CD1c-positive myeloid dendritic cell (primary cell): ENCODE measurements around the gene TM4SF5.
"Not testable (repeated sequence)": the region's sequence is repeated elsewhere in the genome, so short reads cannot be mapped to it uniquely, and the experiment has no call there.

Source experiments
- DNase-seq: peaks from one replicate; pipeline ENCODE4 v3.0.0-alpha.2; 2016; ENCODE audit errors: extremely low spot score

The TM4SF5 gene

DNA sequence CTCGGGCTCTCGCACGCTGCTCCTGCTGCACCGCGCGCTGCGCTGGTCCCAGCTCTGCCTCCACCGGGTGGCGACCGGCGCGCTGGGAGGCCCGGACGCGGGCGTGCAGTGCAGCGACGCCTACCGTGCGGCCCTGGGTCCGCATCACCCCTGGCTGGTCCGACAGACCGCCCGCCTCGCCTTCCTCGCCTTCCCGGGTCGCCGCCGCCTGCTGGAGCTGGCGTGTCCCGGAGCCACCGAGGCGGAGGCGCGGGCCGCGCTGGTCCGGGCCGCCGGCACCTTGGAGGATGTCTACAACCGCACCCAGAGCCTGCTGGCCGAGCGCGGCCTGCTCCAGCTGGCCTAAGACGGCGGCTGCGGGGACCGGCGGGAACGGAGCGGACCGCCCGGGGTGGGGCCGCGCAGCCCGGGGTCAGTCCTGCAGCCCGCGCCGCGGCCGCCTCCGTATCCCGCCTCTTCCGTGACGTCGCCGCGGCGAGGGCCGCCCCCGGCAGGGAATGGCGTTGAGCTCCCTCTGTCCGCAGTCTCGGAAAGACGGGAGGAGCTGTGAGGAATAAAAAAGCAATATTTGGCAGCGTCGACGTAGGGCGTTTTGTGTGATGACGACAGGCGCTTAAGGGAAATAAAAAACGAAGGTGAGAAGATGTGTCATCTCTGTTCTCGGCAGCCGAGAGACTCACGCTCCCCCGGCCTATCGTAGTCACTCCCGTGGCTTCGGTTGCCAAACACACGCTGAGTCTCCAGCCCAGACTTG lies 18.4 kb downstream of the TM4SF5 start:
- peak; percentile 88 for DNase-seq

GRCh38 chr17:4790705-4791088 lies 19.0 kb downstream of the TM4SF5 start:
- DNase-seq, result no peak

- DNase-seq, result no peak
Observed at GRCh38 chr17:4795168-4795567, 23.5 kb downstream of the TM4SF5 start.

DNA sequence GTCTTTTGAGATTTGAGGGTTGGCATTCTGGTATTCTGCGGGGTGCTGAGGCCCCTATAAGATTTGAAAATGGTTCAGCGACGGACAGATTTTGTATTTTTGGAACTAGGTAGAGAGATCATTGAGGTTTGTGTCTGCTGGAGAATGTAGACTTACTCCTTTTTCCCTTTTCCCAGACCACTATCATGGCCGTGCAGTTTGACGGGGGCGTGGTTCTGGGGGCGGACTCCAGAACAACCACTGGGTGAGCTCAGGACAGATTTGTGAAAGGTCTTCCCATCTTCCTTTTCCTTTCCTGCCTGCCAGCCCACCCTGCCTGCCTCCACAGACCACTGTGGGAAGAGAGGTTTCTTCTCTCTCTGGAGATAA lies 24.9 kb downstream of the TM4SF5 start:
- DNase-seq, result peak; percentile 49

DNA sequence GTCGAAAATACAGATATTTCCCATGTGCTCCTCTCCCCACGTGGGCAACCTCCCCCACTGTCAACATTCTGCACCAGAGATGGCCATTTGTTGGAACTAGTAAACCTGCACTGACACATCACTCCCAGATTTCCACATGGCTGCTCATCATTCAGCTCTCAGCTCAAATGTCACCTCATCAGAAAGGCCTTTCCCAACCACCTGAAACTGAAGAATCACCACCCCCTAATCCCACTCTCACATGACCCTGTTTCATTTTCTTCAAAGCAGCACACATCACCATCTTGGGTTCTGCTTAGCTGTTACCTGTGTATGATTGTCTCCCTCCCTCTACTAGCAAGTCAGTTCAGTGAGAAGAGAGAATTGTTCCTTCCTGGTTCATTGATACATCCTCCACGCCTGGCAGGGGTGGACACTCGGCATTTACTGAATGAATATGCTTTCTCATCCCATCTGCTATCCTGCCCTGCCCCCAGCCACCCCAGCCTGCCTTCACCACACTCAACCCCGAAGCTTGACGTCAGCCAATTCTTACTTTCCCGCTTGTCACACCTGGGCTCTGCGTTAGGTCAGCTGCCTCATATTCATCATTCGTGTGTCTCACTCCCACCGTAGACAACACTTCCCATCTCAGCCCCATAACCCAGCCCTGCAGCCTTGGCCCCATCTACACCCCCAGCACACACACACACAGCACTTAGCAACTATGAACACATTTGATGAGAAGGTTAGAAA lies 28.9 kb downstream of the TM4SF5 start:
- DNase-seq, result no peak

DNA sequence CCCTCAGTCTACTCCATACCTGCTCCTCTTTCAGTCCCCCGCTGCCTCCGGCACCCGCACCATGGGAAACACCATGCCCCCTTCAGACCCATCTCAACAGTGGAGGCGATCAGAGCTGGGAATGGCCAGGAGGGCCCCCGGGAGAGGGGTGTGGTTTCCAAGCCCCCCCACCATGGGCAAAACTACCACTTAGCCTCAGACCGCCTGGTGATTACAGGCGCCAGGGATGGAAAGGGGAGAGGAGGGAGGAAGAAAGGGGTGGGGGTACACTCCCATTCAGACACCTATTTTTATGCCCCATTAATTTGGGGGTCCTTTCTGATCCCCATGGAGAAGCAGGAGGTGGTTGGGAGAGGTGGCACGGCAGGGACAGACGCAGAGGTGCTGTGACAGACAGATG lies 30.5 kb downstream of the TM4SF5 start, which contains the start of gene C17orf114:
TSS of gene C17orf114 (minus strand) at position 101 of the 400 bp plus-strand sequence.
- no peak for DNase-seq

- no peak for DNase-seq
Observed at GRCh38 chr17:4806456-4806776, 34.7 kb downstream of the TM4SF5 start.

DNA sequence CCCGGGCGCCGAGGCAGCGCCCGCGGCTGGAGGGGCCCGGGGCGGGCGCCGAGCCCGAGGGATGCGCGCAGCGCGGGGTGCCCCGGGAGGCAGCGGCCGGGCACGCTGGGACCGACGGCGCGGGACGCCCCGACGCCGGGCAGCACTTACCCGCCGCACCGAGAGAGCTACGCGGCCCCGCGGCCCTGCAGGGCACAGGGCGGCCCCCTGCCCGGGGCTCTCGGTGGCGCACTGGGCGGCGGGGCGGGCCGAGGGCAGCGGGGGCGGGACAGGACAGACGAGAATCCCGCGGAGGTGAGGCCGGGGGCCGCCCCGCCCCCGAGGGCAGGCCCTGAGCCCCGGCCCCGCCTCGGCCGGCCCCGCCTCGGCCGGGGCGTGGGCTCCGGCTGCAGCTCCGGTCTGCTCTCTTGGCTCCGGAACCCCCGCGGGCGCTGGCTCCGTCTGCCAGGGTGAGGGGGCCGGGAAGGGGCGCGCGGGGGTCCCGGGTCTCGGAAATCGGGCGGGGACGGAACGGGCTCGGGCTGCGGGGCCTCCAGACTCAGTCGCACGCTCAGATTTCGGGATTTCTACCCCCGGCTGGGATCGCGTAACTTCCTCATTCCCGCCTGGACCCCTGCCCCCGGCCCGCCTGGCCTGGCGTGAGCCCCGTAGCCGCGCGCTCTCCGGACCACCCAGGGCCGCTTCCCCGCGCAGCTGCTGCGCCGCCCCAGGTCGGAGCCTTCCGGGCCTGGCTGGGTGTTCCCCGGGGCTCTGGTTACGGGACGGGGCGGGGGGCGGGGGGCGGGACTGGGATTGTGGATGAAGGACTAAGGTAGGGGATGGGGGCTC lies 35.3 kb downstream of the TM4SF5 start, which contains the start of gene PLD2:
TSS of gene PLD2 (plus strand) at position 376 of the 828 bp plus-strand sequence. CDS start 621 bp downstream, outside the sequence.
- peak; percentile 93 for DNase-seq

DNA sequence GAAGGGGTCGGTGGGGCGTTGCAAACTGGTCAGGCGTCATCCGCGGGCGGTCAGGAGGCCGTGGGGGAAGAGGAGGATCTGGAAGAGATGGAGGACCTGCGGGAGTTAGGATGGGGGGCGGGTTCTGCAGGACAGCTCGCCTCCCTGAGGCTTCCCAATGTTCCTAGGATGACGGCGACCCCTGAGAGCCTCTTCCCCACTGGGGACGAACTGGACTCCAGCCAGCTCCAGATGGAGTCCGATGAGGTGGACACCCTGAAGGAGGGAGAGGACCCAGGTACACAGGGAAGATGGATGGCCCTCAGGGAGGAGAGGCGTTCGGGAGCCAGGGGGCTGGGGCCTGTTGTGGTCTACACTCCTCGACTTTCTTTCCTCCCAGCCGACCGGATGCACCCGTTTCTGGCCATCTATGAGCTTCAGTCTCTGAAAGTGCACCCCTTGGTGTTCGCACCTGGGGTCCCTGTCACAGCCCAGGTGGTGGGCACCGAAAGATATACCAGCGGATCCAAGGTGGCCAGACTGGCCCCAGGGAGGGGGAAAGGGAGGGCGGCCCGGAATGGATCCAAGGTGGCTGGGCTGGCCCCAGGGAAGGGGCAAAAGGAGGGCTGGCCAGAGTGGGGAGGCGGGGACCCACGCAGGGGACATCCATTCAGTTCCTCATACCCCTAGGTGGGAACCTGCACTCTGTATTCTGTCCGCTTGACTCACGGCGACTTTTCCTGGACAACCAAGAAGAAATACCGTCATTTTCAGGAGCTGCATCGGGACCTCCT lies 36.1 kb downstream of the TM4SF5 start:
- DNase-seq, result no peak

DNA sequence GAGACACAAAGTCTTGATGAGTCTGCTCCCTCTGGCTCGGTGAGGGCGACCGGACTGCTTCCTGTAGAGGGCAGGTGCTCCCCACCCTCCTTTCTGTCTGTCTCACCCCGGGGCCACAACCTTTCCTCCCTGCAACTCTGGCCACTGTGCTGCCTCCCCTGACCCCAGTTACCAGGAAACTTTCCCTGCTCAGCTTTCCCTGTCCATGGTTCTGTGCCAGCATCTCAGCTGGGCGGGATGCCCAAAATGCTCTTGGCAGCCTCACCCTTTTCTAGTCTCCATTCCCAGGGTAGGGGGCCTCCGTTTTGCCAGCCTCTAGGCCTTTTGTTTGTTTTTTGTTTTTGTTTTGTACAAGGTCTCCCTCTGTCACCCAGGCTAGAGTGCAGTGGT lies 36.7 kb downstream of the TM4SF5 start:
- DNase-seq, result no peak

DNA sequence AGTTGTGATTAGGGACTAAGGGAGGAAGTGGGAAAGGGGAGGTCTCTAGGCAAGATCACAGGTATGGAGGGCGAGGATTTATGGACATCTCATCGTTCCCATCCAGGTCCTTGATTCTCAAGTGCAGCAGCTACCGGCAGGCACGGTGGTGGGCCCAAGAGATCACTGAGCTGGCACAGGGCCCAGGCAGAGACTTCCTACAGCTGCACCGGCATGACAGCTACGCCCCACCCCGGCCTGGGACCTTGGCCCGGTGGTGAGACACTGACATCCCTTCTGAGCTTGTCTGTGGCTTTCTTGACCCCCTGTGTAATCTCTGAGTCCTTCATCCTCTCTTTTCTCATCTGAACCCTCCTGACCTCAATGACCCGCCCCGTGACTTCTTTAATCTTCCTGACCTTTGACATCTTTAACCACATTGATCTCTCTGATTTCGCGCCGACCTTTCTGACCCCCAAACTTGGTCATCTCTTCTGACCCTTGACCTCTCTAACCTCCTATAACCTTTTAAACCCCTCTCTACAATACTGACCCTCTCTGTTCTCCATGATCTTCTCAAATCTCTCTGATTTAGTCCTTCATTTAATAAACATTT lies 39.1 kb downstream of the TM4SF5 start:
- no peak for DNase-seq

DNA sequence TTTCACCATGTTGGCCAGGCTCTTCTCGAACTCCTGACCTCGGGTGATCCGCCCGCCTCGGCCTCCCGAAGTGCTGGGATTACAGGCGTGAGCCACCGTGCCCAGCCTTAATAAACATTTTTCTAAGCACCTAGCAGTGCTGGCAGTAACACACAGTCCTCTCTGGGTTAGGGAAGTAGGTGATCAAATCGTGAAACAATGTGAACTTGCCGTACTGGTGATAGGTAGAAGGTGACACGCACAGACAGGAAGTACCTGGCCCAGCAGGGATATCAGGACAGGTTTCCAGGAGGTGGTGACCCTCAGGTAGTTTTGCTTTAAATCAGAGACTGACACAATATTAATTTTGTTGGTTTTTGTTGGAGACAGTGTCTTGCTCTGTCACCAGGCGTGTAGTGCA lies 39.8 kb downstream of the TM4SF5 start:
- no peak for DNase-seq

GRCh38 chr17:4812690-4813089 lies 41.0 kb downstream of the TM4SF5 start:
- no peak for DNase-seq

DNA sequence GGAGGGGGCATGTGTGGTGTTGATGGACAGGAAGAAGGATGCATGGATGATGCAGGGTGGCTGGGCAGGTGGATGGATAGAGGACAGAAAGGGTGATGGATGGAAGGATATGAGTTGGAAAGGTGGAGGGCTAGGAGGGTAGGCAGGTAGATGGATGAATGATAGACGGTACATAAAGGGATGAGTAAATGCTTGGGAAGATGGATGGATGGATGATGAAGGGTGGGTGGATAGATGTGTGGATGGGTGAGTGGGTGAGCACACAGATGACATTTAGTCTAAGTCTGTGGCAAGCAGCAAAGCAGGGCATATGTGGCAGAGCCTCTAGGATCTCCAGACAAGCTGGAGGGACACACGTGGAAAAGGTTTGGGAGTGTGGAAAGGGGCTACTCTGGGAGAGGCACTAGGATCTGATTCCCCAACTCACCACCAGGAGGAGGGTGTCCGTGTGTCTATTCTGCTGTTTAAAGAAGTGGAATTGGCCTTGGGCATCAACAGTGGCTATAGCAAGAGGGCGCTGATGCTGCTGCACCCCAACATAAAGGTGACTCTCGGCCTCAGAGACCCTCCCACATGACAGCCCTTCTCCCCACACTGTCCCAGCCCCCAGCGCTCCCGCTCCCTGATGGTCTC lies 43.5 kb downstream of the TM4SF5 start:
- DNase-seq, result peak; percentile 18

GRCh38 chr17:4816826-4817225 lies 45.1 kb downstream of the TM4SF5 start:
- DNase-seq, result no peak

GRCh38 chr17:4818276-4818675 lies 46.6 kb downstream of the TM4SF5 start:
- no peak for DNase-seq

- DNase-seq, result no peak
Observed at GRCh38 chr17:4822835-4823234, 51.1 kb downstream of the TM4SF5 start.

DNA sequence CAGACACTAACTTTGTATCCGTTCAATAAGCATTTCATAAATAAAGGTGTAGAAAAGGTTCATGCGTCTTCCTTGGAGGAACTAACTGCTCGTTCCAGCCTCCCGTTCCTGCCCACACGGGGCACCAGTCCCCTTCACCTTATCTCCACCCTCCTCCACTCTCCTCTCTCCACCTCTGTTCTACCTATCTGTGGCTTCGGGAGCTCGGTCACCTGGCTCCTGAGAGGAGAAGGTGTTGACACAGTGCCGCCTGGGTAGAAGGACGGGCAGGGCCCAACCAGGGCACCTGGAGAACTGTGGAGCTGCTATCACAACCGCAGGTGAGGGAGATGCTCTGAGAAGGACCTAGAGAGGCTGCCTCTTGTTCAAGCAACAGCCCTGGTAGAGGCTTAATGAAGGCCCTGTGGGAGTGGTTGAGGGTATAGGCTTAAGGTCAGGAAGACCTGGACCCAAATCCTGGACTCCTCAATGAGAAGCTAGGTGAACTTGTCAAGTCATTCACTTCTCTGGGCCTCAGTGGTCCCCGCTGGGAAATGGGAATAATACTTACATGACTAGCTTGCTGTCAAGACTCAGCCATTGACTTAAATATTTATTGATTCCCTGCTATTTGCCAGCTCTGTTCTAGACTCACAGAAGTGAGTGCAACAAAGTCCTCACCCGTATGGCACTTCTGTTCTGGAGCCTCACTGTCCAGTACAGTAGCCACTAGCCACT lies 51.8 kb downstream of the TM4SF5 start:
- no peak for DNase-seq

- no peak for DNase-seq
Observed at GRCh38 chr17:4827399-4827798, 55.7 kb downstream of the TM4SF5 start.

DNA sequence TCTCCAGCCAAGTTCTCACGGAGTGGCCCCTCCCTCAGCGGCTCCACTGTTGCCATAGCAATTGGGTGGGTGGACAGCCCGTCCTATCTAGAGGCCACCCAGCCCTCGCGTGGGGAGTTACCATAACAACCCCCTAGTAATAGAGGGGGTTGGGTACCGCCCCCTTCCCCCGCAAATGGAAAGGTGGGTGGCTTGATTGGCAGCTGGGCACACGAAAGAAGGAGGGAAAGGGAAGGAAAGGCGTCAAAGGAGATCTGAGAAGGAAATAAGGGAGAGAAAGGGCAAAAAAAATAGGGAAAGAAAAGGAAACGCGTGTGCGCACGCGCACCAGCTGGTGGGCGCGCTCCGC lies 61.1 kb downstream of the TM4SF5 start:
- DNase-seq, result not testable (repeated sequence)
